Esophagus squamous epithelium (tissue), 5 donors: ENCODE data around the gene C19orf38. TPM values are rescaled to one million over a fixed set of nuclear protein-coding genes. Genes with fewer than 3 reads are reported as not detected.

ENCODE experiments used
- DNase-seq: peaks from one replicate; lab custom pipeline; 2025; lab: John Stamatoyannopoulos, UW
- H3K27ac ChIP-seq, 4 donors: fragments of 200-600 bp; sonication (generic); one replicate each; pipeline ENCODE4 v1.5.1; 2016 to 2019; ENCODE audit warnings: mild to moderate bottlenecking in 1 of 4
- H3K27me3 ChIP-seq, 4 donors: fragments of 200-600 bp; sonication (generic); 1 replicate in 3 of 4; 2 replicates in 1 of 4; pipeline versions ENCODE4 v1.5.1 to v1.6.0; 2017 to 2021; ENCODE audit warnings: antibody characterized with exemption in 1 of 4
- H3K36me3 ChIP-seq, 3 donors: fragments of 200-600 bp; sonication (generic); one replicate each; pipeline ENCODE4 v1.5.1; 2016 to 2019
- H3K4me1 ChIP-seq, 3 donors: fragments of 200-600 bp; sonication (generic); one replicate each; pipeline ENCODE4 v1.5.1; 2017 to 2019
- H3K4me3 ChIP-seq, 4 donors: fragments of 200-600 bp; sonication (generic); 1 replicate in 3 of 4; 2 replicates in 1 of 4; pipeline ENCODE4 v1.5.1; 2016 to 2019; ENCODE audit warnings: mild to moderate bottlenecking in 2 of 4, moderate library complexity in 1 of 4
- H3K9me3 ChIP-seq, 3 donors: fragments of 200-600 bp; sonication (generic); one replicate each; pipeline ENCODE4 v1.5.1; 2016 to 2019
- CTCF ChIP-seq, 6 experiments: fragments of 450-650 bp in 4 of 6; fragments of 200-600 bp in 2 of 6; sonication (generic) in 2 of 6; IDR thresholded peaks; one replicate each; pipeline ENCODE4 v1.5.1; 2016 to 2019; ENCODE audit warnings: antibody characterized with exemption in 6 of 6, mild to moderate bottlenecking in 4 of 6, moderate library complexity in 4 of 6
- POLR2A ChIP-seq, 4 donors: fragments of 450-650 bp; IDR thresholded peaks; one replicate each; pipeline ENCODE4 v1.6.1; 2017; ENCODE audit warnings: antibody characterized with exemption in 4 of 4, mild to moderate bottlenecking in 4 of 4, moderate library complexity in 3 of 4
- whole genome bisulfite sequencing, 2 donors: methylation state at CpG; one replicate each; pipeline ENCODE4 v1.1.5; 2018; 5-methylcytosine and 5-hydroxymethylcytosine counted together
- intact Hi-C: fragments of 100-400 bp; cut with DNase I; formaldehyde crosslinking; loops from one replicate; pipeline ENCODE4 v1.15.0; 2022
- total RNA-seq, 4 donors: library from RNA; depleted of rRNA; stranded (reverse); fragments of >200 nt; gene quantifications; one replicate each; pipeline ENCODE4 v1.1.0, GENCODE V29; 2016
- donor health status: DM: yes; HTN: yes; CAD: no.

The C19orf38 gene
- total RNA-seq, 4 donors from 2014 or later = 0.38 to 1.3 TPM; not detected in 2

DNA sequence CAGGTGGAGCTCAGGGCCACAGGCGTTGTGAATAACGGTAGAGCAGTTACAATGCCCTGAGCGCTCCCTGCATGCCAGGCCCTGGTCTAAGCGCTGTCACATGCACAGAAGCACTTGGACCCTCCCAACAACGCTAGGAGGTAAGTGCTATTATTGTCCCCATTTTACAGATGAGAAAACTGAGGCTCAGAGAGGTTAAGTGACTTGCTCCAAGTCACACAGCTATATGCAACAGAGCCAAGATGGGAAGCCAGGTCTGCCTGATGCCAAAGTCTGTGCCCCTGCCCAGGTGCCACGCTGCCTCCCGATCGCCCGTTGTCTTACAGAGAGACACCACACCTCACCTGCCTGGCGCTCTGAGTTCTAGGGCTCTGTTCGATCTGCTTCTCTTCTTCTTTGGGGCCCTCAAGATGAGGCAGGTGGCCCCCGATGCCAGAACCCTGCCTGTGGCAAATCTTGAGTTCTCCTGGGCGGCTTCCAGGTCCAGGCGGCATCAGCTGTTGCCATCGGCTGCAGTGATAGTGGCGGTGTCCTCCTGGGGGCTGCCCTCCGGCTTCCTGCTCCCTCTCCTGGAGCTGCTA is 60.3 kb downstream of the C19orf38 start:
- DNase-seq = no peak

DNA sequence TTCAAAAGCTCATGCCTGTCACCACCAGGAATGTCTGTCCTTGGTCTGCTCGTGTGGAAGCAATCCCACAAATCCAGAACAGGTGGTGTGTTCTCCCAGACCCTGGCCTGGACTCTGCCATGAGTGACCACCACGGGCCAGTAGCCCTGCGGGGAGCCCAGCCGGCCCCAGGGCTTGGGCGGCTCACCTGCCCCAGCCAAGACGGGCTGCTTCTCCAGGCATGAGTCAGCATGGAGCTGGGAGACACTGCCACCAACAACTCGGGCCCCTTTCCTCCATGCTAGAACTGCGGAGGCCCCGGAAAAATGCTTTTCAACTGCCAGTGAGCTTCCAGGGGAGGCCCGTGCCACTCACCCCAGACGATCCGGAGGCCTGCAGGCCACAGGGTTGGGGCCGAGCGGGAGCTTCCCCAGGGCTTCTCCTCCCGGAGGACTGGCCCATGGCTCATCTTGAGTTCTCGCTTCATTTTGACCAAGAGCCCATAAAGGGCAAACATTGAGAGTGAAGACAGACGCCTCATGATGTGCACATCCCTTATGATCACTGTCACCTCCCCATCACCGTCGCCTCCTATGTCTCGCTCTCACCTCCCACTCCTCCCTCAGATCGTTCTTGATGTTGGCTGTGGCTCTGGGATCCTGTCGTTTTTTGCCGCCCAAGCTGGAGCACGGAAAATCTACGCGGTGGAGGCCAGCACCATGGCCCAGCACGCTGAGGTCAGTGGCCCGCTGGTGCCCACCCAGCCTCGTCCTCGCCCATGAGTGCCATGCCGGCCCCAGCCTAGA is 63.6 kb downstream of the C19orf38 start:
- intact Hi-C loops = no loop called here
- no peak for DNase-seq
- Histone ChIP-seq H3K9me3 (no peaks in the 10 kb centered on the region), H3K4me3 (no peak overlapping the region), H3K36me3 (peaks cover 32 to 99% (median 40%) of the 10 kb centered on the region in 3 donors), H3K27ac (no peak overlapping the region), H3K4me1 (peaks cover 8 to 26% (median 11%) of the 10 kb centered on the region in 3 donors), H3K27me3 (no peaks in the 10 kb centered on the region)
- WGBS, 2 donors = 80 to 94% methylated on average over 6 to 10 of the region's 31 CpGs
- no peak for TF ChIP-seq POLR2A (IDR thresholded peaks at IDR 0.05)
- no peak for TF ChIP-seq CTCF (IDR thresholded peaks at IDR 0.05)

More for the DNA sequence above, 60.3 kb downstream of the C19orf38 start:
- H3K27ac ChIP-seq = no peak overlapping the region
- no peaks in the 10 kb centered on the region for H3K9me3 ChIP-seq
- peaks cover 34 to 86% (median 37%) of the 10 kb centered on the region in 3 donors for H3K36me3 ChIP-seq
- intact Hi-C loops = no loop called here
- no peaks in the 10 kb centered on the region for H3K4me1 ChIP-seq
- WGBS, 2 donors = 97 to 98% methylated on average over 5 to 7 of the region's 17 CpGs
- H3K4me3 ChIP-seq = no peak overlapping the region
- H3K27me3 ChIP-seq = no peaks in the 10 kb centered on the region
- TF ChIP-seq POLR2A (IDR thresholded peaks at IDR 0.05) (no peak), CTCF (IDR thresholded peaks at IDR 0.05) (no peak)

DNA sequence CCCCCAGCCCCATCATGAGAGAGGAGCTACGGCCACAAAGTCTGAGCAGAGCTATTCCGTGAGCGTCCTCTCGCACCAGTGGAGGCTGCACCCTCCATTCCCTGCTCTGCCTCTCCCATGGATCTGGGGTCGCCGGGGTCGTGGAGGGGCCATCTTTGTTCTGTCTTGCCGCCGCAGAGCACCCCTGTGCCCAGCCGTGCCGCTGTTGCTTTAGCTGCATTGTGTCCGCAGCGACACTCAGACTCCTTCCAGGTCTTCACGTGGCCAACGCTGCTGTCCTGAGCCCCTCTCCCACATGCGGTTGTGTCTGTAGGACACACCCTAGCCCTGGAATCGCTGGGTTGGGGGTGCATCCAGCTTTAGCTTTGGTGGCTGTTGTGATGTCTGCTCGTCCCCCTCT is 64.4 kb downstream of the C19orf38 start:
- H3K36me3 ChIP-seq = peaks cover 32 to 97% (median 40%) of the 10 kb centered on the region in 3 donors
- no peaks in the 10 kb centered on the region for H3K9me3 ChIP-seq
- 40 to 95% methylated on average over 1 to 16 of the region's 18 CpGs for WGBS, 2 donors
- TF ChIP-seq CTCF (IDR thresholded peaks at IDR 0.05) = no peak
- no peak for TF ChIP-seq POLR2A (IDR thresholded peaks at IDR 0.05)
- intact Hi-C loops = no loop called here
- no peaks in the 10 kb centered on the region for H3K27me3 ChIP-seq
- H3K4me3 ChIP-seq = no peak overlapping the region
- peaks cover 8 to 26% (median 11%) of the 10 kb centered on the region in 3 donors for H3K4me1 ChIP-seq
- no peak overlapping the region for H3K27ac ChIP-seq
- DNase-seq = no peak

GRCh38 chr19:10913716-10914340 is 65.6 kb downstream of the C19orf38 start:
- Histone ChIP-seq H3K27me3 (no peaks in the 10 kb centered on the region), H3K4me3 (no peak overlapping the region), H3K36me3 (peaks cover 23 to 96% (median 29%) of the 10 kb centered on the region in 3 donors), H3K27ac (no peak overlapping the region), H3K9me3 (no peaks in the 10 kb centered on the region), H3K4me1 (peaks cover 8 to 26% (median 11%) of the 10 kb centered on the region in 3 donors)
- DNase-seq = no peak
- 87 to 100% methylated on average over 3 to 10 of the region's 24 CpGs for WGBS, 2 donors
- intact Hi-C loops = no loop called here
- TF ChIP-seq CTCF (IDR thresholded peaks at IDR 0.05) (no peak), POLR2A (IDR thresholded peaks at IDR 0.05) (no peak)
